Ovary (tissue), 9 donors: Measurements from ENCODE around the gene PSMA4. TPM values are rescaled to one million over a fixed set of nuclear protein-coding genes. Genes with fewer than 3 reads are reported as not detected.
"Not testable (repeated sequence)": the region's sequence is repeated elsewhere in the genome, so short reads cannot be mapped to it uniquely, and the experiment has no call there.

Source experiments
- DNase-seq, 5 donors: peaks; one replicate each; pipeline ENCODE4 v3.0.0-alpha.2; 2019 to 2020
- H3K27ac ChIP-seq, 2 donors: fragments of 200-600 bp; one replicate each; pipeline versions ENCODE4 v1.5.1 to v1.8.0; 2019 to 2022
- H3K27me3 ChIP-seq: fragments of 200-600 bp; one replicate; pipeline ENCODE4 v1.8.0; 2022
- H3K36me3 ChIP-seq: fragments of 200-600 bp; sonication (generic); one replicate; pipeline ENCODE4 v1.5.1; 2019
- H3K4me1 ChIP-seq: one replicate; pipeline ENCODE4 v1.8.1; 2013; ENCODE audit warnings: mild to moderate bottlenecking, moderate library complexity; ENCODE audit not compliant: insufficient read depth
- H3K4me3 ChIP-seq: fragments of 200-600 bp; sonication (generic); one replicate; pipeline ENCODE4 v1.5.1; 2017
- H3K9me3 ChIP-seq, 2 donors: fragments of 200-600 bp in 1 of 2; sonication (generic) in 1 of 2; one replicate each; pipeline versions ENCODE4 v1.5.1 to v1.8.1; 2013 to 2019; ENCODE audit warnings: mild to moderate bottlenecking in 1 of 2, moderate library complexity in 1 of 2
- EP300 ChIP-seq: sonication (generic); formaldehyde crosslinking; IDR thresholded peaks from one replicate; pipeline ENCODE4 v1.6.1; 2017; ENCODE audit warnings: antibody characterized with exemption
- POLR2A ChIP-seq: fragments of 450-650 bp; IDR thresholded peaks from one replicate; pipeline ENCODE4 v1.6.1; 2017; ENCODE audit warnings: antibody characterized with exemption, mild to moderate bottlenecking, moderate library complexity
- WGBS, 3 donors: extraction: QIAGEN DNeasy Blood & Tissue Kit in 1 of 3; methylation state at CpG; one replicate each; pipeline versions ENCODE4 v1.1.5 to v1.1.7; 2013 to 2017; 5-methylcytosine and 5-hydroxymethylcytosine counted together
- intact Hi-C, 4 donors: fragments of 100-400 bp; cut with DNase I; formaldehyde crosslinking; loops; one replicate each; pipeline versions ENCODE4 v1.11.0 to v1.15.1; 2022 to 2023
- polyA plus RNA-seq, 2 donors: library from polyadenylated mRNA; stranded (reverse); fragments of 200-250 nt in 1 of 2; fragments of 350-450 nt in 1 of 2; fragmentation: Illumina TruSeq in 1 of 2; extraction: RNeasy Lipid Tissue Mini Kit (QIAGEN cat#74804) in 1 of 2; gene quantifications; one replicate each; pipeline ENCODE4 v1.2.3, GENCODE V29; 2013 to 2014
- total RNA-seq, 7 donors: library from RNA; depleted of rRNA in 2 of 7; stranded (reverse); fragments of >200 nt in 2 of 7; fragmentation: NEBNext Ultra II Directional in 3 of 7; extraction: Animal tissue kit (Norgen Biotek cat#: 25700) in 3 of 7; gene quantifications; one replicate each; pipeline versions ENCODE4 v1.1.0 to v1.2.4, GENCODE V29; 2016 to 2023
- TF ChIP-seq, protein P1 (sequence below), 3 donors: fragments of 450-650 bp in 2 of 3; fragments of 200-600 bp in 1 of 3; IDR thresholded peaks; one replicate each; pipeline versions ENCODE4 v1.5.1 to v1.8.0; 2016 to 2022; ENCODE audit warnings: antibody characterized with exemption in 3 of 3, mild to moderate bottlenecking in 1 of 3
- donor health status: DM: no; HTN: no; CAD: no; lungs with moderate emphysema.
- donor health status: DM: no; HTN: no; CAD: no.
- donor health status: Bipolar disorder and iron deficiency.
- donor health status: DM: yes; HTN: yes; CAD: no.
- donor health status: DM: no; HTN: no; CAD: no.
- donor health status: DM: yes; HTN: yes; CAD: no.

Gene PSMA4
- total and polyA plus RNA-seq, 9 donors, result 75.4 to 125 (median 108) TPM

DNA sequence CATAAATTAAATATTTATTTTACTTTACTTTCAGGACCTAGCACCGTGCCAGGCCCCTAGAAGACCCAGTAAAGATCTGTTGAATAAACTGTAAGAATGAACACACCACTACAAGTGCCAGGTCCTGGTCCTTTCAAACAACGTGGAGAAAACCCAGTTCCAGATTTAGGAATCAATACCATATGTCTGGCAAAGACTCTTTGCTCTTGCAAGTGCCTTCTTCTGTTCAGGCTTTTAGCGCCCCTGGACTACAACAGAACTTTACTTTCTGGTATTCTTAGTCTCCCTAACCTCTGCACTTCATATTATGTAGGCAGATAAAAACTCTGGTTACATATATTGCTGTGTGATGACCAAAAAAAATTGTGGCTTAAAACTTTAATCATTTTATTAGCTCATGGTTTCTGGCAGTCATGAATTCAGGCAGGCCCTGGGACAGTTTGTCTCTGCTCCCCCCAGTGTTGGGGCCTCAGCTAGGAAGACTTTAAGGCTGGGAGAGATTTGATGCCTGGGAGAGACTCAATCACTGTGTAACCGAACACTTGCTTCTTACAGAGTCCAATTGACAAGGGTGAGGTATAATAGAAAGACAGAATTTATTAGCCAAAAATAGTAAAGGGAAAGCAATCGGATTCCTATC, 2.9 kb upstream of the PSMA4 start:
- H3K27ac ChIP-seq, result no peak overlapping the region
- 63 to 78% (median 76%) methylated on average over 5 of the region's 5 CpGs for WGBS, 3 donors
- DNase-seq, result no peak
- H3K9me3 ChIP-seq, result no peaks in the 10 kb centered on the region
- H3K27me3 ChIP-seq, result no peaks in the 10 kb centered on the region
- intact Hi-C loops, result no loop called here
- H3K36me3 ChIP-seq, result no peaks in the 10 kb centered on the region
- H3K4me1 ChIP-seq, result no peaks in the 10 kb centered on the region
- no peak overlapping the region for H3K4me3 ChIP-seq
- TF ChIP-seq POLR2A (no peak), EP300 (no peak)
- TF ChIP-seq, protein P1, sequence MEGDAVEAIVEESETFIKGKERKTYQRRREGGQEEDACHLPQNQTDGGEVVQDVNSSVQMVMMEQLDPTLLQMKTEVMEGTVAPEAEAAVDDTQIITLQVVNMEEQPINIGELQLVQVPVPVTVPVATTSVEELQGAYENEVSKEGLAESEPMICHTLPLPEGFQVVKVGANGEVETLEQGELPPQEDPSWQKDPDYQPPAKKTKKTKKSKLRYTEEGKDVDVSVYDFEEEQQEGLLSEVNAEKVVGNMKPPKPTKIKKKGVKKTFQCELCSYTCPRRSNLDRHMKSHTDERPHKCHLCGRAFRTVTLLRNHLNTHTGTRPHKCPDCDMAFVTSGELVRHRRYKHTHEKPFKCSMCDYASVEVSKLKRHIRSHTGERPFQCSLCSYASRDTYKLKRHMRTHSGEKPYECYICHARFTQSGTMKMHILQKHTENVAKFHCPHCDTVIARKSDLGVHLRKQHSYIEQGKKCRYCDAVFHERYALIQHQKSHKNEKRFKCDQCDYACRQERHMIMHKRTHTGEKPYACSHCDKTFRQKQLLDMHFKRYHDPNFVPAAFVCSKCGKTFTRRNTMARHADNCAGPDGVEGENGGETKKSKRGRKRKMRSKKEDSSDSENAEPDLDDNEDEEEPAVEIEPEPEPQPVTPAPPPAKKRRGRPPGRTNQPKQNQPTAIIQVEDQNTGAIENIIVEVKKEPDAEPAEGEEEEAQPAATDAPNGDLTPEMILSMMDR (IDR thresholded peaks at IDR 0.05), result no peak

DNA sequence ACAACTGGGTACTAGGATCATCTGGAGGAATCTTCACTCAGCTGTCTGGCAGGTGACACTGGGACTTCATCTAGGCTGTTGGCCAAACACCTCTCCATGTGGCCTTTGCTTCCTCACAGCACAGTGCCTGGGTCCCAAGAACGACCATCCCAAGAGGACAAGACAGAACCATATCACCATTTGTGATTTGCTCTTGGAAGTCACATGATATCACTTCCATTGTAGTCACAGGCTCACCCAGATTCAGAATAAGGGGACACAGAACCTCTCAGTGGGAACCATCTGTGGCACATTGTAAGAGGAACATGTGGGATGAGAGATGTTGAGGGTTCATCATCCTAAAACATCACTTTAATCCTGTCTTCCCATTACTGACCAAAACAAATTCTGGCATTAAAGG, 1.9 kb upstream of the PSMA4 start:
- intact Hi-C loops, result no loop called here
- no peaks in the 10 kb centered on the region for H3K27me3 ChIP-seq
- TF ChIP-seq POLR2A (no peak), EP300 (no peak)
- TF ChIP-seq, protein P1 (IDR thresholded peaks at IDR 0.05), result no peak
- H3K36me3 ChIP-seq, result no peaks in the 10 kb centered on the region
- H3K9me3 ChIP-seq, result no peaks in the 10 kb centered on the region
- 70 to 81% (median 81%) methylated on average over 1 of the region's 1 CpG for WGBS, 3 donors
- no peak for DNase-seq
- no peak overlapping the region for H3K27ac ChIP-seq
- peaks cover 2% of the 10 kb centered on the region for H3K4me1 ChIP-seq
- H3K4me3 ChIP-seq, result no peak overlapping the region

DNA sequence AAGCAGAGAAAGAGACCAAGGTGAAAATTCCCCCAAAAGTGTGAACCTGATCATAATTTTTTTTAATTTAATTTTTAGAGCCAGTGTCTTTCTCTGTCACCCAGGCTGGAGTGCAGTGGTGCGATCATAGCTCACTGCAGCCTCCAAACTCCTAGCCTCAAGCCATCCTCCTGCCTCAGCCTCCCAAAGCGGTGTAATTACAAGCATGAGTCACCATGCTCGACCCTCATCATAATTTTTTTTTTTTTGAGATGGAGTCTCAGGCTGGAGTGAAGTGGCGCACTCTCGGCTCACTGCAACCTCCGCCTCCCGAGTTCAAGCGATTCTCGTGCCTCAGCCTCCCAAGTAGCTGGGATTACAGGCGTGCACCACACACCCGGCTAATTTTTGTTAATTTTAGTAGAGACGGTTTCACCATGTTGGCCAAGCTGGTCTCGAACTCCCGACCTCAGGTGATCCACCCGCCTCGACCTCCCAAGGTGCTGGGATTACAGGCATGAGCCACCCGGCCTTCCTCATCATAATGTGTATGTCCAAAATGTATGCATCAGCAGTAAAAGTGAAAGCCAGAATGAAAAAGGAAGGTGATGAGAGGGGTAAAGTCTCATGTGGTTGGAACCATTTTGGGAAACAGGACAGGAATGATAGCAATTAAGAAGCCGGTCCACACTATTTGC, 642 bp upstream of the PSMA4 start:
- H3K9me3 ChIP-seq, H3K27me3 ChIP-seq, H3K36me3 ChIP-seq, H3K4me1 ChIP-seq, intact Hi-C loops: not testable (repeated sequence)
- peak overlapping the region; percentile 82 to 92 for H3K27ac ChIP-seq
- H3K4me3 ChIP-seq, result peak overlapping the region; percentile 90
- WGBS, 3 donors, result 65 to 77% (median 76%) methylated on average over 18 of the region's 18 CpGs
- DNase-seq, result peak in 3 of 5 donors; percentile 19 to 38 (median 37)

DNA sequence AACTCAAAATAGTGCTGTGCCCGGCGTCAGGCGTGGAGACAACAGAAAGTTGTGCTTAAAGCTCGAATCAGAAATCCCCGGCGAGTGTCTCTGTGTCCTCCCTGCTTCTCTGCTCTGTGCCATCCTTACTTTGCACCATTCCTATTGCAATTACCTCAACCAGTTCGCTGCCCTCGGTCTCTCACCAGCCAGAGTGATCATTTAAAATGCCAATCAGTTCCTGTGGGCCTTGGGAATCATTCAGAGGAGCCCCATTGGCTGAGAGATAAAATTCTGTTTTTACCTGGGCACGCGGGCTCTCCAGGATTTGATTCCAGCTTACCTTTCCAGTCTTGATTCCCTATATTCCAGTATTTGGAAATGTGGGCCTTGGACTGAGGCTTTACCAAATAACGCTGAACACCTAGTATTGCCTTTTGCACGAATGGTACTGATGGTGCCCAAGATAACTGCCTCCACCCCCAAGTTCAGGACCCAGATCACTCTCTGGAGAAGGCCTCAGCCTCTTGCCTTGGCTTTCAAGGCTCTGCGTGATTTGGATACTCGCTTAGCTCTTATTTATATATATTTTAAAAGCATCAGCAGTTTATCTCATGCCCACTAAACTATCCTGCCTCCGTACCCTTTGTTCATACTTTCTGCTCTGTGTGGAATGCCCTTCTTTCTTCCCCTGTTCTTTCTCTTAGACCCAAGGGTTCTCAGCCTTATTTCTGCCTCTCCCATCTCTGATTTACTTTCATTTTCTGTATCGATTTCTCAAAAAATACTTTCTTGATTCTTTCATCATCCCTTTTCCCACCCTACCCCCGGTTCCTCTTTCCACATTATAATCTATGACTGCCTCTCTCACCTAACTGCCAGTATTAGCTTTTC, 863 bp downstream of the PSMA4 start:
- Histone ChIP-seq H3K36me3 (no peaks in the 10 kb centered on the region), H3K27me3 (no peaks in the 10 kb centered on the region), H3K27ac (peak overlapping the region; percentile 82 to 92), H3K9me3 (no peaks in the 10 kb centered on the region), H3K4me1 (peaks cover 2% of the 10 kb centered on the region), H3K4me3 (peak overlapping the region; percentile 90)
- intact Hi-C loops, result no loop called here
- 2 to 3% (median 2%) methylated on average over 17 of the region's 17 CpGs for WGBS, 3 donors
- DNase-seq, result no peak
- TF ChIP-seq POLR2A (no peak), EP300 (no peak)
- TF ChIP-seq, protein P1 (IDR thresholded peaks at IDR 0.05), result no peak
